NB4 (cell line): ENCODE results near the gene LGALS1.

Experiments
- CTCF ChIP-seq: IDR thresholded peaks from one replicate; pipeline ENCODE4 v1.5.1; 2012; ENCODE audit warnings: low read depth, low read length
- MYC ChIP-seq: IDR thresholded peaks from 2 replicates; pipeline ENCODE4 v1.6.1; 2011; ENCODE audit warnings: low read depth, low read length
- POLR2A ChIP-seq: IDR thresholded peaks from 2 replicates; pipeline ENCODE4 v1.6.1; 2011; ENCODE audit warnings: mild to moderate bottlenecking; ENCODE audit not compliant: insufficient read length; ENCODE audit errors: extremely low read depth
- TF ChIP-seq, protein P1 (sequence below): IDR thresholded peaks from 2 replicates; pipeline ENCODE4 v1.6.1; 2011; ENCODE audit warnings: low read depth, low read length

DNA sequence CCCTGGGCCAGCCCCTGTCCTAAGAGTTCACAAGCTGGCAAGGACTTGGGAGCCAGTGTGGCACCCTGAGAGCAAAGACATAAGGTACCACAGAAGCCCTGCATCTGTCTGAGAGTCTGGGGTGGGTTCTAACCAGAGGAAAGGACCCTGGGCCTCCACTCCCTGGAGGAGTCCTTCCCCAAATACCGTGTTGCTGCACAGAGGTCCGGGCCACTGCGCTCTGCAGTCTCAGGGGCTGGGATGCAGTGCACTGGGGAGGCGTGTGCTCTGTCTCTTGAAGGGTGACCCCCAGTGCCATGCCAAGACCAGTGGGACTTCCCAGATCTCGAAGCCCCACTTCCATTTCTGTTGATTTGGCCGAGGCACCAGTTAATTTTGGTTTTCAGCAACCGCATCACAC lies 40.3 kb upstream of the LGALS1 start:
- TF ChIP-seq CTCF, result no peak
- no peak for TF ChIP-seq POLR2A
- TF ChIP-seq, protein P1, sequence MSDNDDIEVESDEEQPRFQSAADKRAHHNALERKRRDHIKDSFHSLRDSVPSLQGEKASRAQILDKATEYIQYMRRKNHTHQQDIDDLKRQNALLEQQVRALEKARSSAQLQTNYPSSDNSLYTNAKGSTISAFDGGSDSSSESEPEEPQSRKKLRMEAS, result no peak
- TF ChIP-seq MYC, result no peak
